NCI-H2227 (cell line): ENCODE data around the gene TTC6.
A peak's percentile ranks its signal among the peaks of the same experiment; 100 is the strongest.

Experiments used
- DNase-seq: peaks from one replicate; lab custom pipeline; 2025; ENCODE audit not compliant: unreplicated experiment; lab: John Stamatoyannopoulos, UW

TTC6 gene

GRCh38 chr14:37597914-37598746, 2.7 kb downstream of the TTC6 start:
- no peak for DNase-seq

DNA sequence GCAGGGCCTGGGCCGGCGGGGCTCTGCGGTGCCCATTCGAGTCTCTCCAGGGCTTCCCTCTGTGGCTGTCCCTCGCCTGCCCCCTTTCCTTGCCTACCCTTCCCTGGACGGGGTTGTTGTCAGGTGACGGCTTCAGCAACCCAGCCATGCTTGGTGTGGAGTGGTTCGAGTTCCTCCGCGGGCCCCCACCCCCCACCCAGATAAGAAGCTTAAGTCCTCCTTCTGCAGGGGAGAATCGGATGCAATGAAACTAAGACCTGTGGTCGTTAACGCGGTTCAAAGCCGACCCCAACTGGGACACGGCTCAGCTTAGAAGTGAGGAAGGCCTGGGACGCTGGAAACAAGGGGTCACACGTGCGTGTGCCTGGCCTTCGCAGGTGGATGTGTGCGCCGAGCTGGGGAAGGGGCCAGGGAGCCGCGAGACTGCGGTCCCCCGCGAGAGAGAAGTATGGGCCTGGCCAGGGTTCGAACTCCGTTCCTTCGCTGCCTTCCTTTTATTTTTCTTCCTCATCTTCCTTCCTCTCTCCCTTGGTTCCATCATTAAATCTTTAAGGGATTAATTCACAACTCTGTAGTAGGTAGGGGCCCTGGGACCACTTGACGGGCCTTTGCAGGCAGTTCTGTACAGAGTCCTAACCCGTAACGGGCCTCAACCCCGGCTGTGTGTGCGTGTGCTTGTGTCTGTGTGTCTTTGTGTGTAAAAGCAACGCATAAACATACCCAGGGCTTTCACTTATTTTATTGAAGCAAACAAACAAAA, 3.5 kb downstream of the TTC6 start:
- DNase-seq, result no peak

- DNase-seq, result peak; percentile 64
These were observed 4.3 kb downstream of the TTC6 start for GRCh38 chr14:37599507-37600368.

DNA sequence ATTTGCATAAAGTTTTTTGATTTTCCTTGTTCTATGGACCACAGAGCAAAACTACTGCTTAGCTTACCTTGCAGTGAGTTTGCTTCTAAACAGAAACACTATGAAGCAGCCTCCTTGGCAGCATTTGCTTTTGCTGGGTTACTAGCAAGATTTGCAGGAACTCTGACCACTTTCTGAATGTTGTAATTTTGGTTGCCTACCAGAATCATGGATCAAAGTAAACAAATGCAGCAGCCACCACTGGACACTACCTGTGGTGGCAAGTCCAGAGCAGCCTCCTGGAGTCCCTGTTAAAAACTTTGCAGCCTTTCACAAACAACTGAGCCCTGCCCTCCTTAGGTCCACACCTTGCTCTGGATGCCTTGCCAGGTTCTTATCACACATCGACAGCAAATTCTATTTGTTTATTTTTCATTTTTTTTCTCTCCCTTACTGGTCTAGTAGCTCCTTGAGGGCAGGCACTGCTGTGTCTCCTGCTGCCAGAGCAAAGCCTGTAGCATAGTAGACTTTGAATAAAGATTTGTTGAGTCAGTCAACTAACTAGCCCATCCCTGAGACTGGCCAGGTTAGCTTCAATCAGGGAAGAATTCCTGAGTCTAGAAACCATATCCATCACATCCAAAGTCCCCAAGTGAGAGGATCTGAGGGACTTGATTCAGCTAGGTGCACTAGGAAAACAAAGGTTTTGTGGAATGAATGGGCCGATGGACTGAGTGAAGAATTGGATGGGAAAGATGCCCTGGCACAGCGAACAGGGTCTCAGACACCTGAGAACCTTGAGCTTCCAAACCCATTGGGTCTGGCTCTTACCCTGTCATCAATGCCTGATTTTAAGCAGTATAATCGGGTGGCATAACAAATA, 5.7 kb downstream of the TTC6 start:
- no peak for DNase-seq

DNA sequence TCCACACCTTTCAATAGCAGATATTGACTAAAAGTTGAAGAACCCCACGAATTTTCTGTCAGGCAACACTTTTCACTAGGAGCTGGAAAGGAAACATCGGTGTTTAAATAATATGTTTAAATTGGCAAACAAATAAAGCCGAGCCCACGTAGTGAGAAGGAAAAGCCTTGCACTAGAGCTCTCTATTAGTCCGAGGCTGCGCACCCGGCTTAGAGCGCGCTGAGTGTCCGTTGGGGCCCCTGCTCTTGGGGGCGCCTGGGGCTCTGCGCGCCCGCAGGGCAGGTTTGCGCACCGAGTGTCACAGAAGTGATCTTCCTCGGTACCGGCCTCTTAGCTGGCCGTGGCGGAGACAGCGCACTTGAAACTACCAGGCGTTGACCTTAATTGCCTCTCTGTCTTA, 6.4 kb downstream of the TTC6 start:
- no peak for DNase-seq

- no peak for DNase-seq
These were observed 7.4 kb downstream of the TTC6 start for GRCh38 chr14:37602605-37603453.

DNA sequence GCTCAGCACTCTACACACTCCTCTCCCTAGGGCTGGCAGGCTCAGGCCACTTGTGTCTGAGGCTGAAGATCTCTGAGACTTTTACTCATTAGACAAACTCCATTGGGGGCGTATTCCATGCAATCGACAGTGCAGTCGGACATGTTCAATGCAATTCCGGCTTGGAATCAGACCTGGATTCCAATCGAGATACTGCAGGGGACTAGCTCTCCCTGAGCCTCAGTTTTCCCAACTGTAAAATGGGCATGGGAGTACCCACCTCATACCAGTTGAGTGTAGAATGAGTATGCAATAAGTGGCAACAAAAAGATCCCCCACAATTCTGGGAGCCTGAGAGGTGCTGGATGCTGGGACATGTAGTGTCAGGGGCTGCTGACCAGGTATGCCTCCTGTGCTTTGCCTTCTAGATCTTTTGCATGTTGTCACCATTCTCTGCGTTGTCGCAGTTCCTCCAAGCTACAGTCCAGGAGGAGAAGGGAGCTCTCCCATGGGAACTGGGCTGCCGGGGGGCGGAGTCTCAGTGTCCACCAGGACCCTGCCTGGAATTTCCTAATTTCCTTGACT, 8.3 kb downstream of the TTC6 start:
- no peak for DNase-seq

- no peak for DNase-seq
These were observed 11.2 kb downstream of the TTC6 start for GRCh38 chr14:37606678-37607077.

DNA sequence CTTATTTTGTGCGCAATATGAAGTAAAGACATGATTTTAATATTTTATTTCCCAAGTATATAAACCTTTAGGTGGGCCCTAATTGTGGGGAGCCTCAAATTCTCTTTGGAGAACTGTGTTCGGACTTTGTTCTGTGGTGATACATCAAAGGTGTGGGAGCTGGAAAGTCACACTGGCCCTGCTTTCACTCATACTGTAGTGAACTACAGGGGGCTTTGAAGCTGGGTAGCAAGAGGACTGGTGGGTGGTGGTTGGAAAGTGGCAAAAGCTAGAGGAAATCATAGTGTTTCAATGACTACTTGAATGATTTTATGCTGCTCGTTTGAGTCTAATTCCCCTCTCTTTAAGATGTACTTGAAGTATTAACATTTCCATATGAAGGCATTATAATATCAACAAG, 13.2 kb downstream of the TTC6 start:
- no peak for DNase-seq

DNA sequence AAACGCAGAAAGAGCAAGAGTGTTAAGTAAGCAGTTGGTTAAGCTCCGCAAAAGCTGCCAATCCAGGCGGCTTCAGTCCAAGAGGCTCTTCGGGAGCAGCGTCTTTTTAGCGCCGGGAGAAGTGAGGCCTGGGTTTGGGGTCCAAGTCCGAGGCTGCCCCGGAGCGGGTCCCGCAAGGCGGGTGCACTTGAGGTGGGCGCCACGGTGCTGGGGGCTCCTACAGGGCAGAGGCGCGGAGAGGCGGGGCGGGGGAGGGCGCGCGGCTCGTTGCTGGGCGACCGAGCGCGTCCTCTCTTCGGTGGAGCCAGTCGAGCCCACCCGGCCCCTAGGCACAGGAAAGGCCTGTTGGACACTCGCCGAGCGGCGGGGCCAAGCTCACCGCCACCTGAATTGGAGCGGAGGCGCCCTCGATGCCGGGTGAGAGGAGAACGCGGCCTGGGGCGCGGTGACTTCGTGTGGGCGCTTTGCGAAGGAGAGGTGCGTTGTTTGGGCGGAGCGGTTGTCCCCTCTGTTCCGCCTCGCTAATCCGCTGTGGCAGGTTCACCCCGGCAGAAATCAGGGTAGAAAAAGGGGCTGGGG, 15.6 kb downstream of the TTC6 start:
- DNase-seq, result no peak

DNA sequence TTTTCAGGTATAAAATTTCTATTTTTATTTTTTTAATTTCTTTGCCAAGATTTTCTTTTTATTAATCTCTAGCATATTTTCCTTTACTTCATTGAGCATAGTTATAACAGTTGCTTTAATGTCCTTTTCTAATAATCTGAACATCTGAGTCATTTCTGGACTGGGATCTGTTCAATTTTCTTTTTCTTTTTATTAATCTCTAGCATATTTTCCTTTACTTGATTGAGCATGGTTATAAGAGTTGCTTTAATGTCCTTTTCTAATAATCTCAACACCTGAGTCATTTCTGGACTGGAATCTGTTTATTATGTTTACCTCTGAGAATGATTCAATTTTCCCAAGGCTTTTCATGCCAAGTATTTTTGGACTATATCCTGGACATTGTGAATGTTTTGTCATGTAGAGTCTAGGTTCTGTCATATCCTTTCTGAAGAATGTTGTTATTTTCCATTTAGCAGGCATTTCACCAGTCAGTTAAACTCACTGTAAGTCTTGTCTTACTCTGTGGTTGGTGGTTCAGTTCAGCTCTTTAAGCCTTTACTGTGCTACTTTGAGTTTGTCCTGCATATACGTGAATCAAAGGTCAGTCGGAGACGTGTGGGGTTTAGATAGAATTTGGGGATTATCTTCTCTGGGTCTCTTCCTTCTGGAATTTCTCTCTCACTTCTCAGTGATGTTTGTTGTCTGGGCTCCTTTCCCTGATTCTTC, 20.3 kb downstream of the TTC6 start:
- no peak for DNase-seq

GRCh38 chr14:37616853-37617252, 21.4 kb downstream of the TTC6 start:
- no peak for DNase-seq

- DNase-seq, result no peak
These were observed 22.5 kb downstream of the TTC6 start for GRCh38 chr14:37617864-37618365.

DNA sequence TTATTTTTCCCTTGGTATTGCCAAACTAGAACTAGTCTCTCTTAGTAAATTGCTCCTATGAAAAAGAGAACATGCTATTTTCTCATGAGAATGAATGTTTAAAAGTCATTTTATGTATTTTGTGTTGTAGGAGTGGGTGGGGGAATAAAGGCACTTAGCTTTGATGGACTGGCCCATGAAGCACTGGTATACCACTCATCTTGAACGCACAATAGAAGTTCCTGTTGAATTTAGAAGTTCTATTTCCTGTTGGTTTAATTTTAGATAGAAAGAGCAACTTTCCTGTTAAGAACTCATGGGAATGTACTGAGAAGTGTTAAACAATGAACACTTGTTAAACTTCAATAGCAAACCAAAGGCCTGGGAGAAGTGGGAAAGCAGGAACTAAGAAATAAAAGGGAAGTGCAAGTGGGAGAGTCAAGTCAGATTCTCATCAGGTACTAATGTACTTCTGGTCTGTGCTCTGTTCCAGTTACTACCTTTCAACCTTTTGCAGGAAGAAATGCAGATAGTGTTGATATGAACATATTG, 23.1 kb downstream of the TTC6 start:
- no peak for DNase-seq

DNA sequence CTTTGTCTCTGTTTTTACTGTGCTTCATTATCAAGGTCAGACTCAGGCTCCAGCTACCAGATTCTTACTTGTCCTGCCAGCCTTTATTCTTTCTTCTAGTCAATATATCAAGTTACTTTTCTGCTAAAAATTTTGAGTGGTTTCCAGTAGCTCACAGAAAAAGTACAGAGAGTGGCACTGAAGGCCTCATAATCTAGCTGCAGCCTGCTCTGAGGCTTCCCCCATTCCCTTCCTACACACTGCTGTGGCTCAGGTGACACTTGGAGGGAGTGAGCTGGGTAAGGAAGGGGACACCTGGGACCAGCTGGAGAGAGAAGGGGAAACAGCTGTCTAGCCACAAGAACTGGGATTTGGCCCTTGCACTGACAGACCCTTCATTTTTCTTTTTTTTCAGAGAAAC, 25.4 kb downstream of the TTC6 start:
- no peak for DNase-seq

- DNase-seq, result no peak
These were observed 26.9 kb downstream of the TTC6 start for GRCh38 chr14:37622231-37622923.

DNA sequence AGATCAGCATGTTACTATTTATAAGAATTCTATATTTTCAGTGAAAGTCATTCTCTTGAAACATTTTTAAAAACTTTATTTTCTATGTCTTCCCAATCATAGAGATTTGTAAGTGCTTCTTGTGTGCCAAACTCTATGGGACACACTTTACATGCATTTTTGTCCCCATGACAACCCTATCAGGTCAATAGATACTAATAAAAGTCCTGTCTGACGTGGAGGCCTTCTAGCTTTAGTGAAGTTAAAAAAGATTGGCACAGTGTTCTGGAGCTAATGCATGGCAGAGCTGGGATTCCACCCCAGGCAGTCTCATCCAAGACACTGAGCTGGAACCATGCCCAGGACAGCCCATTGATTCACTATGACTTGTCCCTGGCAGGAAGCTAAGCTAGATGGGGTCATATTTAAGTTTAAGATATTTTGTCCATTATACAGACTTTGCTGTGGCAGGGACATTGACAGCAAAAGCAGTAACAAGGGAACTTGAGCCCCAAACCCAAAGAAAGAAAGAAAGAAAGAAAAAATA, 28.1 kb downstream of the TTC6 start:
- no peak for DNase-seq
